NT2/D1 (cell line): ENCODE data around the gene NAA35.

Experiments used
- SUZ12 ChIP-seq: IDR thresholded peaks from 2 replicates; pipeline ENCODE4 v1.6.1; 2011; ENCODE audit not compliant: insufficient read length, insufficient read depth; ENCODE audit errors: extremely low read depth
- YY1 ChIP-seq: IDR thresholded peaks from 2 replicates; pipeline ENCODE4 v1.6.1; 2011; ENCODE audit not compliant: insufficient read length, insufficient read depth
- ZNF274 ChIP-seq: IDR thresholded peaks from 2 replicates; pipeline ENCODE4 v1.6.1; 2011; ENCODE audit warnings: mild to moderate bottlenecking, low read depth, low read length

- no peak for TF ChIP-seq YY1
- no peak for TF ChIP-seq ZNF274
- TF ChIP-seq SUZ12, result no peak
Measured at GRCh38 chr9:85960688-85961093, 19.7 kb downstream of the NAA35 start.
